ENCODE results near the gene EAF2.

GRCh38 chr3:121895736-121896135, 60.7 kb downstream of the EAF2 start:
- no peak for TF ChIP-seq MAX (IDR thresholded peaks at IDR 0.05; ENCODE audit: insufficient read depth, insufficient read length)
- no peak for TF ChIP-seq POLR2AphosphoS5 (IDR thresholded peaks at IDR 0.05; ENCODE audit: insufficient read depth, low read depth, low read length)
- TF ChIP-seq CTCF (IDR thresholded peaks at IDR 0.05; ENCODE audit: extremely low read depth in 1 of 2, insufficient read depth in 1 of 2, low read depth in 1 of 2, low read length in 2 of 2), result no peak
- no peak for TF ChIP-seq JUN (IDR thresholded peaks at IDR 0.05; ENCODE audit: borderline replicate concordance, insufficient read depth, insufficient read length, low read depth)
- no peak for TF ChIP-seq EZH2 (IDR thresholded peaks at IDR 0.05; ENCODE audit: borderline replicate concordance, low read depth, low read length, severe bottlenecking)
- no peak for TF ChIP-seq POLR2A (IDR thresholded peaks at IDR 0.05; ENCODE audit: low read depth, low read length)
